Measurements from ENCODE around the gene FCN1. TPM values are rescaled to one million over a fixed set of nuclear protein-coding genes. Genes with fewer than 3 reads are reported as not detected.
A peak's percentile ranks its signal among the peaks of the same experiment; 100 is the strongest.

The FCN1 gene
- total and polyA plus RNA-seq, 10 donors, result 5.2 to 209 (median 44.9) TPM

DNA sequence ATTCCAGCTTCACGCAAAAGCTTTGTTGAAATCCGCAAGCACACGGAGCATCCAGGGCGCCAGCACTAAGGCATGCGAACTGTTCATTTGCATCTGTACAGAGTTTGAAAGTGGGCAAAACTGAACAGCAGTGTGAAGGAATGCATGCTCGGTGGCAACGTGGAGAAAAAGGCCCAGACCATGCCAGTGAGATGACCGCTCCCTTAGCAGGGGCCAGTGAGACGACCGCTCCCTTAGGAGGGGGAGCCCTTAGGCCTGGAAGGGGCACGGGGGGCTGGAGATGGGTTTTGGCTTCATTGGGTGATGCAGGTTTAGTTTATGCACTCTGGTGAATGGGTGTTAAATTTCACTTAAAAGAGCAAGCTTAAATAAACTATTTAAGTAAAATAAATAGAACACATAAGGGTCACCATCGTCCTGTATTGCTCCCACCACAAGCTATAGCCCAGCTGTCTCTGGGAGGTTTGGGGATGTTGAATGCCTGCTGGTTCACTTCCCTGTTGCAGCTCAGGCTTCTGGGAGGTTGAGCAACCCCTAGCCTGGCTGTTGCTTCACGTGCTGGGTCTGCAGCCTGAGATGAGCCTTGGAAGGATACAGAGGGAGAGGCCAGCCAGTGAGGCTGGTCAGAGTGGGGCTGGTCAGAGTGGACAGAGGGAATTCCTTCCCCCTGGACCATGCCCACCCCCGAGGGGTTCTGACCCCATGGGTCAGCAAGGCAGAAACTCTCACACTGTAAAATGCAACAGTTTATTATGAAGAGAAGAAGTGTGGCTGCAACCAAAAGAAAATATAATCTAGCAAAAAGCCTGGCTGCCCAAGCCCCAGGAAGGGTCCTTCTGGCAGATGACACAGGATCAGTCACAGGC, 4.6 kb upstream of the FCN1 start:
- intact Hi-C loops (cut with DNase I; ENCODE audit: low total_unique reads), result no loop called here
- H3K27ac ChIP-seq, result peak overlapping the region in 7 of 8 donors; percentile 0 to 81 (median 61)
- H3K4me1 ChIP-seq, result peaks cover 0 to 77% (median 13%) of the 10 kb centered on the region in 6 donors
- 73 to 82% (median 75%) methylated on average over 14 of the region's 14 CpGs for WGBS, 5 donors
- H3K4me3 ChIP-seq, result peak overlapping the region in 1 of 8 donors; percentile 10
- H3K9me3 ChIP-seq, result peaks cover 0 to 24% (median 18%) of the 10 kb centered on the region in 8 donors
- no peaks in the 10 kb centered on the region for H3K36me3 ChIP-seq
- peak; percentile 86 for DNase-seq
- peak in 2 of 3 donors; percentile 36 to 50 for TF ChIP-seq POLR2AphosphoS5 (IDR thresholded peaks at IDR 0.05)
- TF ChIP-seq, protein P1, sequence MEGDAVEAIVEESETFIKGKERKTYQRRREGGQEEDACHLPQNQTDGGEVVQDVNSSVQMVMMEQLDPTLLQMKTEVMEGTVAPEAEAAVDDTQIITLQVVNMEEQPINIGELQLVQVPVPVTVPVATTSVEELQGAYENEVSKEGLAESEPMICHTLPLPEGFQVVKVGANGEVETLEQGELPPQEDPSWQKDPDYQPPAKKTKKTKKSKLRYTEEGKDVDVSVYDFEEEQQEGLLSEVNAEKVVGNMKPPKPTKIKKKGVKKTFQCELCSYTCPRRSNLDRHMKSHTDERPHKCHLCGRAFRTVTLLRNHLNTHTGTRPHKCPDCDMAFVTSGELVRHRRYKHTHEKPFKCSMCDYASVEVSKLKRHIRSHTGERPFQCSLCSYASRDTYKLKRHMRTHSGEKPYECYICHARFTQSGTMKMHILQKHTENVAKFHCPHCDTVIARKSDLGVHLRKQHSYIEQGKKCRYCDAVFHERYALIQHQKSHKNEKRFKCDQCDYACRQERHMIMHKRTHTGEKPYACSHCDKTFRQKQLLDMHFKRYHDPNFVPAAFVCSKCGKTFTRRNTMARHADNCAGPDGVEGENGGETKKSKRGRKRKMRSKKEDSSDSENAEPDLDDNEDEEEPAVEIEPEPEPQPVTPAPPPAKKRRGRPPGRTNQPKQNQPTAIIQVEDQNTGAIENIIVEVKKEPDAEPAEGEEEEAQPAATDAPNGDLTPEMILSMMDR (IDR thresholded peaks at IDR 0.05 in 8 of 11, conservative IDR thresholded peaks at IDR 0.05 in 3 of 11), result no peak
- H3K27me3 ChIP-seq (replicated peaks in 1 of 7), result no peaks in the 10 kb centered on the region

DNA sequence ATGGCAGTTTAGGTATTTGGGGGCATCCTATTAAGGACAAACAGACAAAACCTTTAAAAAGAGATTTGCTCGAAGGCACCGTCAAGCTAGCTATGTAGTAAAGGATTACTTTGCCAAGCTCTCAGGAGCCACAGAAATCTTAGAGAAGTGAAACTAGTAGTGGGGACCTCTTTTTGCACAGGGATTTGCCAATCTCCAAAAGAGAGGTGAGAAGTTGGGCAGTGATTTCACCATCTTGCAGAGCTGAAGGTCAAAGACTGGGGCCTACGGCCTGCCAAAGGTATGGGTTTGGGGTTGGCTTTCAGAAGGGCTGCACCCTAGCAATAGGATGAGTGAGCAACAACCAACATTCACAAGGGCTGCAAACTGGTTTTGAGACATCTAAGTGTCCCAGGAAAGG, 1.6 kb upstream of the FCN1 start:
- peaks cover 0 to 17% (median 0%) of the 10 kb centered on the region in 7 donors for H3K27me3 ChIP-seq (replicated peaks in 1 of 7)
- peaks cover 0 to 70% (median 10%) of the 10 kb centered on the region in 6 donors for H3K4me1 ChIP-seq
- TF ChIP-seq, protein P1 (IDR thresholded peaks at IDR 0.05 in 8 of 11, conservative IDR thresholded peaks at IDR 0.05 in 3 of 11), result no peak
- no peak for TF ChIP-seq POLR2A (IDR thresholded peaks at IDR 0.05)
- no peak for TF ChIP-seq POLR2AphosphoS5 (IDR thresholded peaks at IDR 0.05)
- intact Hi-C loops (cut with DNase I; ENCODE audit: low total_unique reads), result no loop called here
- peak overlapping the region in 3 of 8 donors; percentile 15 to 82 (median 65) for H3K27ac ChIP-seq
- peaks cover 0 to 9% (median 0%) of the 10 kb centered on the region in 6 donors for H3K36me3 ChIP-seq
- H3K4me3 ChIP-seq, result no peak overlapping the region
- DNase-seq, result no peak
- H3K9me3 ChIP-seq, result peaks cover 0 to 24% (median 18%) of the 10 kb centered on the region in 8 donors
- 63 to 85% (median 67%) methylated on average over 3 of the region's 3 CpGs for WGBS, 5 donors

DNA sequence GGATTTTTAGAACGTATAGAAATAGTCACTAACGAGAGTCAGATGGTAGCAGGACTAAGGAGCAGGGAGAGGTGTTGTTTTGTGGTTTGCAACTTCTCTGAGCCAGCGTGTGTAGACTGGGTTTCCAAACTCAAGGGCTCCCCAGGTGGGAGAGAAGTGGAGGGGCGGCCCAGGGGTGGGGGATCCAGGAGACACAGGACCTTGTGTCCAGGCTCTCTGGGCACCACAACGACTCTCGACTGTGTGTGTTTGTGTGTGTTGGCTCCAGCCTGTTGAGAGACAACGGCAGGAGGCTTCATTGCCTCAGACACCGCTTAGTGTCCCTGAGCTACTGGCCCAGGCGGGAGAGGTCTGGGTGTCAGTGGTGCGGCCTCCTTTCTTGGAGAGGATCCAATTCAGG, 934 bp upstream of the FCN1 start:
- H3K27ac ChIP-seq, result peak overlapping the region in 3 of 8 donors; percentile 65 to 82 (median 76)
- no peak overlapping the region for H3K4me3 ChIP-seq
- H3K27me3 ChIP-seq (replicated peaks in 1 of 7), result peaks cover 0 to 23% (median 0%) of the 10 kb centered on the region in 7 donors
- peaks cover 0 to 16% (median 0%) of the 10 kb centered on the region in 6 donors for H3K36me3 ChIP-seq
- WGBS, 5 donors, result 82 to 93% (median 89%) methylated on average over 8 to 10 of the region's 10 CpGs
- intact Hi-C loops (cut with DNase I; ENCODE audit: low total_unique reads), result no loop called here
- DNase-seq, result no peak
- TF ChIP-seq POLR2A (IDR thresholded peaks at IDR 0.05) (no peak), POLR2AphosphoS5 (IDR thresholded peaks at IDR 0.05) (no peak)
- TF ChIP-seq, protein P1 (IDR thresholded peaks at IDR 0.05 in 8 of 11, conservative IDR thresholded peaks at IDR 0.05 in 3 of 11), result no peak
- peaks cover 0 to 73% (median 12%) of the 10 kb centered on the region in 6 donors for H3K4me1 ChIP-seq
- peaks cover 0 to 24% (median 18%) of the 10 kb centered on the region in 8 donors for H3K9me3 ChIP-seq

DNA sequence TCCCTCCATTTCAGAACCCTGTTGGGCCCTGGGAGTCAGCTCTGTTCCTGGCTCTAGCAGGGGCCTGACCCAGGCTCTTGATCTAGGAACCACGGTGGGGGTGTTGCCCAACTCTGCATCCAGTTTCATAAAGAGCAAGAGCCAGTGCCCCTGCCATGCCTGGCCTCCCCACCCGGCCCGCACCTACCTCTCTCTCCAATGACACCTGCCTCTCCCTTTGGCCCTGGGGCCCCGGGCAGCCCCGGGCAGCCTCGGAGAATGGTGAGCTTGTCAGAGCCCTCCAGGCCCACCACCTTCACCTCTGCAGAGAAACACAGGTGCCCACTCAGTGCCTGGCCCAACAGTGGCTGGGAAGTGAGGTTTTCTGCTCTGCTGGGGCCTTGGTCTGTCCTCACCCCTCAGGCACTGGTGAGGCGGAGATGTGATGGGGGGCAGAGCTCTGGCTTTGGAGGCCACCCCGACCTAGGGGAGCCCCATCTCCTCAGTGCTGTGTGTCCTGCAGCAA, 1.5 kb downstream of the FCN1 start:
- Histone ChIP-seq H3K4me1 (peaks cover 0 to 51% (median 4%) of the 10 kb centered on the region in 6 donors), H3K4me3 (peak overlapping the region in 6 of 8 donors; percentile 11 to 57 (median 26)), H3K9me3 (peaks cover 0 to 24% (median 18%) of the 10 kb centered on the region in 8 donors), H3K27me3 (replicated peaks in 1 of 7) (peaks cover 0 to 37% (median 0%) of the 10 kb centered on the region in 7 donors), H3K27ac (peak overlapping the region in 4 of 8 donors; percentile 26 to 82 (median 70)), H3K36me3 (peaks cover 0 to 40% (median 0%) of the 10 kb centered on the region in 6 donors)
- intact Hi-C loops (cut with DNase I; ENCODE audit: low total_unique reads), result no loop called here
- DNase-seq, result peak; percentile 78
- TF ChIP-seq, protein P1 (IDR thresholded peaks at IDR 0.05 in 8 of 11, conservative IDR thresholded peaks at IDR 0.05 in 3 of 11), result no peak
- TF ChIP-seq POLR2AphosphoS5 (IDR thresholded peaks at IDR 0.05), result no peak
- no peak for TF ChIP-seq POLR2A (IDR thresholded peaks at IDR 0.05)
- WGBS, 5 donors, result 76 to 84% (median 78%) methylated on average over 8 of the region's 8 CpGs

All from spleen (tissue), 11 donors.